Stimulated activated CD4-positive, alpha-beta T cell treated with anti-CD3 and anti-CD28 coated beads, TNF-alpha, amount 100 ng/mL, for 4 hours (primary cell): Measurements from ENCODE around the gene WBP2.

Experiments used
- DNase-seq, 3 experiments: peaks; one replicate each; pipeline ENCODE4 v3.0.0-alpha.2; 2020; ENCODE audit warnings: low read depth in 3 of 3

Gene WBP2

GRCh38 chr17:75828741-75829140, 26.4 kb downstream of the WBP2 start:
- DNase-seq = no peak

GRCh38 chr17:75828076-75828400, 27.1 kb downstream of the WBP2 start:
- no peak for DNase-seq

- DNase-seq = peak in 2 of 3 experiments; percentile 26 to 57
Observed at GRCh38 chr17:75827308-75828075, 27.6 kb downstream of the WBP2 start.

GRCh38 chr17:75826561-75827307, 28.4 kb downstream of the WBP2 start:
- no peak for DNase-seq

- DNase-seq = no peak
Observed at GRCh38 chr17:75825748-75826370, 29.3 kb downstream of the WBP2 start.

- DNase-seq = no peak
Observed at GRCh38 chr17:75825149-75825552, 30.0 kb downstream of the WBP2 start.

- DNase-seq = no peak
Observed at GRCh38 chr17:75824666-75825065, 30.5 kb downstream of the WBP2 start.

GRCh38 chr17:75824050-75824552, 31.0 kb downstream of the WBP2 start:
- DNase-seq = no peak

GRCh38 chr17:75823257-75824041, 31.7 kb downstream of the WBP2 start:
- no peak for DNase-seq

- DNase-seq = no peak
Observed at GRCh38 chr17:75822800-75823166, 32.4 kb downstream of the WBP2 start.

GRCh38 chr17:75822119-75822799, 32.9 kb downstream of the WBP2 start:
- DNase-seq = no peak

- no peak for DNase-seq
Observed at GRCh38 chr17:75821552-75821951, 33.6 kb downstream of the WBP2 start.

- no peak for DNase-seq
Observed at GRCh38 chr17:75820094-75821080, 34.7 kb downstream of the WBP2 start.

GRCh38 chr17:75819678-75820077, 35.5 kb downstream of the WBP2 start:
- no peak for DNase-seq

- no peak for DNase-seq
Observed at GRCh38 chr17:75819116-75819515, 36.0 kb downstream of the WBP2 start.

GRCh38 chr17:75818326-75818885, 36.7 kb downstream of the WBP2 start:
- DNase-seq = no peak

GRCh38 chr17:75817571-75817970, 37.6 kb downstream of the WBP2 start:
- no peak for DNase-seq

- DNase-seq = no peak
Observed at GRCh38 chr17:75816693-75817092, 38.4 kb downstream of the WBP2 start.

GRCh38 chr17:75815399-75815798, 39.7 kb downstream of the WBP2 start:
- DNase-seq = no peak

- DNase-seq = no peak
Observed at GRCh38 chr17:75814900-75815373, 40.2 kb downstream of the WBP2 start.
